Testis (tissue), 3 donors: ENCODE data around the gene NSMCE4A. TPM values are rescaled to one million over a fixed set of nuclear protein-coding genes. Genes with fewer than 3 reads are reported as not detected.

Experiments
- DNase-seq: peaks from one replicate; pipeline ENCODE4 v3.0.0-alpha.2; 2019
- H3K27ac ChIP-seq, 2 donors: fragments of 200-600 bp; sonication (generic); one replicate each; pipeline ENCODE4 v1.5.1; 2019
- H3K27me3 ChIP-seq: fragments of 200-600 bp; sonication (generic); one replicate; pipeline ENCODE4 v1.5.1; 2019
- H3K36me3 ChIP-seq: fragments of 200-600 bp; sonication (generic); one replicate; pipeline ENCODE4 v1.5.1; 2017; ENCODE audit warnings: low read depth; ENCODE audit errors: missing control alignments
- H3K4me1 ChIP-seq: fragments of 200-600 bp; sonication (generic); one replicate; pipeline ENCODE4 v1.5.1; 2019
- H3K4me3 ChIP-seq, 2 donors: fragments of 200-600 bp; sonication (generic); one replicate each; pipeline ENCODE4 v1.5.1; 2017 to 2019
- H3K9me3 ChIP-seq: fragments of 200-600 bp; sonication (generic); one replicate; pipeline ENCODE4 v1.5.1; 2017
- CTCF ChIP-seq, 3 experiments: fragments of 450-650 bp in 2 of 3; fragments of 200-600 bp in 1 of 3; sonication (generic) in 1 of 3; IDR thresholded peaks; one replicate each; pipeline ENCODE4 v1.5.1; 2016 to 2019; ENCODE audit warnings: antibody characterized with exemption in 3 of 3, mild to moderate bottlenecking in 2 of 3, moderate library complexity in 1 of 3
- POLR2A ChIP-seq: fragments of 450-650 bp; IDR thresholded peaks from one replicate; pipeline ENCODE4 v1.6.1; 2017; ENCODE audit warnings: antibody characterized with exemption, mild to moderate bottlenecking, moderate library complexity
- WGBS, 2 donors: methylation state at CpG; one replicate each; pipeline ENCODE4 v1.1.5; 2018; 5-methylcytosine and 5-hydroxymethylcytosine counted together
- intact Hi-C: fragments of 100-400 bp; cut with DNase I; formaldehyde crosslinking; loops from one replicate; pipeline ENCODE4 v1.15.1; 2023; ENCODE audit warnings: low total_unique reads
- polyA plus RNA-seq: library from polyadenylated mRNA; stranded (reverse); fragments of 350-450 nt; fragmentation: Illumina TruSeq; extraction: RNeasy Lipid Tissue Mini Kit (QIAGEN cat#74804); gene quantifications from one replicate; pipeline ENCODE4 v1.2.3, GENCODE V29; 2014; ENCODE audit warnings: low read depth, low replicate concordance; ENCODE audit not compliant: insufficient read depth
- total RNA-seq, 2 donors: library from RNA; depleted of rRNA; stranded (reverse); fragments of >200 nt; gene quantifications; one replicate each; pipeline ENCODE4 v1.2.3, GENCODE V29; 2016

Gene NSMCE4A
- total and polyA plus RNA-seq, 3 donors from 2014 or later, result 15.6 to 33.7 (median 31.0) TPM

DNA sequence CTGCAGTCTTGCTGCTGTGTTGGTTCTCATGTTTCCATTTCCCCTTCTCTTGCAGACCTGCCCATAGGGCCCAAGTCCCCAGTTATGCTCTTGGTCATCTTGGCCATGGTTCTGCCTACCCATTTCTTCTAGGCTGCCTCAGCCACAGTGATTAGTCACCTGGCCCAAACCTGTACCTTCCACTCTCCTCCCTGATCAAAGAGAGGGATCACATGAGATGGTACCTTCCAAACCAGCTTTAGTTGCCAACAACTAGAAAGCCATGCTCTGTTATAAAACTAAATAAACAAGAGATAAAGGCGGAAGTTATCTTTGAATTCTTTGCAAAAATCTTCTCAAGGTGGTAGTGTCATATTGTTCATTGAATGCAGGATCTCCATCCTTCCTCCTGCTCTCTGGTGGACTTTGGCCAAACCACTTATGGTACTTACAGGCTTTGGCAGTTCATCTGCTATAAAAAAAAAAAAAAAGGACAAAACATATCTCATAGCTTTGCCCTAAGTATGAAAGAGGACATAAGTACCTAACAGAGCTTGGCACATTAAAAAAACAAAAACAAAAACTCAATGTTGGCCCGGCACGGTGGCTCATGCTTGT lies 39.7 kb upstream of the NSMCE4A start:
- H3K4me3 ChIP-seq, result no peak overlapping the region
- H3K9me3 ChIP-seq, result no peaks in the 10 kb centered on the region
- DNase-seq, result no peak
- 71 to 82% methylated on average over 3 of the region's 3 CpGs for WGBS, 2 donors
- H3K27me3 ChIP-seq, result no peaks in the 10 kb centered on the region
- no peaks in the 10 kb centered on the region for H3K4me1 ChIP-seq
- TF ChIP-seq CTCF (IDR thresholded peaks at IDR 0.05), result no peak
- no peak for TF ChIP-seq POLR2A
- no peak overlapping the region for H3K27ac ChIP-seq
- no peaks in the 10 kb centered on the region for H3K36me3 ChIP-seq
- intact Hi-C loops, result no loop called here

- TF ChIP-seq CTCF (IDR thresholded peaks at IDR 0.05) (no peak), POLR2A (no peak)
- WGBS, 2 donors, result 69% methylated on average over 3 to 8 of the region's 8 CpGs
- Histone ChIP-seq H3K4me3 (no peak overlapping the region), H3K27me3 (no peaks in the 10 kb centered on the region), H3K9me3 (no peaks in the 10 kb centered on the region), H3K4me1 (no peaks in the 10 kb centered on the region), H3K27ac (no peak overlapping the region), H3K36me3 (no peaks in the 10 kb centered on the region)
- DNase-seq, result no peak
- intact Hi-C loops, result no loop called here
Observed at GRCh38 chr10:122013311-122013780, 38.3 kb upstream of the NSMCE4A start.

DNA sequence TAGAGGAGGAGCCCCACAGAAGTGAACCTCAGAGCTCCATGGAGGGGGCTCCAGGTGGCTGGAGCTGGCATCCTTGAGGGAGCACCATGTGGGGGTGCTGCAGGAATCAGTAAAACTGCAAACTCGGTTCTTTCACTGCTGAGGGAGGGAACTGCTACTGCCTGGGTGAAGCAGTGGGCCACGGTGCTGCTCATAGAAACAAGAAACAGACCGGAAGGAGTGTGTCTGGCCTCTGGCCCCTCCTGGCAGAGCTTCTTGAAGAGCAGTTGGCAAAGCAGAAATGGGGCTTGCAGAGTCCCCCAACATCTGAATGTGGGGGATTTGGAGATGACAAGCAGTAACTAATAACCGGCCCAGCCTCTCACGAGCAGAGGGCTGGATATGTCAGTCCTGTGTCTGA lies 37.7 kb upstream of the NSMCE4A start:
- Histone ChIP-seq H3K27me3 (no peaks in the 10 kb centered on the region), H3K9me3 (no peaks in the 10 kb centered on the region), H3K27ac (no peak overlapping the region), H3K4me1 (no peaks in the 10 kb centered on the region), H3K36me3 (no peaks in the 10 kb centered on the region), H3K4me3 (no peak overlapping the region)
- no peak for TF ChIP-seq CTCF (IDR thresholded peaks at IDR 0.05)
- no peak for TF ChIP-seq POLR2A
- intact Hi-C loops, result no loop called here
- 84 to 85% methylated on average over 5 of the region's 5 CpGs for WGBS, 2 donors
- no peak for DNase-seq

GRCh38 chr10:122010405-122011050 lies 35.5 kb upstream of the NSMCE4A start:
- Histone ChIP-seq H3K4me1 (no peaks in the 10 kb centered on the region), H3K36me3 (no peaks in the 10 kb centered on the region), H3K9me3 (no peaks in the 10 kb centered on the region), H3K27ac (no peak overlapping the region), H3K4me3 (no peak overlapping the region), H3K27me3 (no peaks in the 10 kb centered on the region)
- no peak for TF ChIP-seq POLR2A
- no peak for TF ChIP-seq CTCF (IDR thresholded peaks at IDR 0.05)
- DNase-seq, result no peak
- WGBS, 2 donors, result 89 to 93% methylated on average over 4 of the region's 4 CpGs
- intact Hi-C loops, result no loop called here

- 67 to 69% methylated on average over 3 of the region's 3 CpGs for WGBS, 2 donors
- intact Hi-C loops, result no loop called here
- no peaks in the 10 kb centered on the region for H3K9me3 ChIP-seq
- no peaks in the 10 kb centered on the region for H3K27me3 ChIP-seq
- TF ChIP-seq CTCF (IDR thresholded peaks at IDR 0.05) (no peak), POLR2A (no peak)
- H3K36me3 ChIP-seq, result no peaks in the 10 kb centered on the region
- H3K4me1 ChIP-seq, result no peaks in the 10 kb centered on the region
- no peak overlapping the region for H3K27ac ChIP-seq
- no peak for DNase-seq
- H3K4me3 ChIP-seq, result no peak overlapping the region
Observed at GRCh38 chr10:122007415-122007814, 32.4 kb upstream of the NSMCE4A start.
